T47D (cell line): ENCODE data around the gene GRAMD2B.
"Not testable (repeated sequence)": the region's sequence is repeated elsewhere in the genome, so short reads cannot be mapped to it uniquely, and the experiment has no call there.

ENCODE experiments used
- DNase-seq, 2 experiments: peaks; one replicate each; pipeline versions ENCODE4 v3.0.0 to v3.0.0-alpha.2; 2011 to 2012; ENCODE audit warnings: low read depth in 1 of 2, low spot score in 1 of 2
- JUND ChIP-seq: IDR thresholded peaks from 2 replicates; pipeline ENCODE4 v1.6.1; 2012; ENCODE audit warnings: low read depth
- in situ Hi-C: cut with HindIII; loops from 2 replicates; pipeline ENCODE4 v1.10.0; 2016; ENCODE audit warnings: low sequenced_read_pairs, low pct_unique_long_range_greater_than_20kb

Gene GRAMD2B

GRCh38 chr5:126417178-126417577 is 6.0 kb upstream of the GRAMD2B start:
- no peak for DNase-seq
- no peak for TF ChIP-seq JUND
- in situ Hi-C loops: no loop called here

DNA sequence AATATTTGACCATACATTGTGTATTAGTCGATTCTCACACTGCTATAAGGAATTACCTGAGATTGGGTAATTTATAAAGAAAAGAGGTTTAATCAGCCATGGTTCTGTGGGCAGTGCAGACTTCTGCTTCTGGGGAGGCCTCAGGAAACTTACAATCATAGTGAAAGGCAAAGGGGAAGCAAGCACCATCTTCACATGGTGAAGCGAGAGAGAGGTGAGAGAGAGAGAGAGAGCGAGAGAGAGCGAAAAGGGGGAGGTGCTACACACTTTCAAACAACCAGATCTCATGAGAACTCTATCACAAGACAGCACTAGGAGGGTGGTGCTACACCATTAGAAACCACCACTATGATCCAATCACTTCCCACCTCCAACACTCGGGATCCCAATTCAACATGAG is 4.1 kb upstream of the GRAMD2B start:
- TF ChIP-seq JUND: no peak

DNA sequence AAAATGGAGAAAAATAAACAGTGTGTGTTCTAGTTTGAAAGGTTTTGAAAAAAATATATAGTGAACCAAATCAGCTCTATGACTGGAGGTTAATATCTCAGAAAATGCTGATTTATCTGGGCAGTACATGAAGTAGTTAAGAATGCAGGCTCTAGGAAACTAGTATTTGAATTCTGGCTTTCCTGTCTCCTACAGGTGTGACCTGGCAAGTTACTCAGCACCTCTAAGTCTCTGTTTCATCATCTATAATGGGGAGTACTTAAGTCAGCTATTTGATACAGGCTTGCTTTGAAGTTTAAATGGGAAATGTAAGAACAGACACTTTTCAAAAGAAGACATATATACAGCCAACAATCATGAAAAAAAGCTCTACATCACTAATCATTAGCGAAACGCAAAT is 5.2 kb downstream of the GRAMD2B start:
- DNase-seq: no peak
- no peak for TF ChIP-seq JUND
- in situ Hi-C loops: no loop called here

More for the DNA sequence above, 4.1 kb upstream of the GRAMD2B start:
- no peak for DNase-seq
- in situ Hi-C loops: no loop called here

DNA sequence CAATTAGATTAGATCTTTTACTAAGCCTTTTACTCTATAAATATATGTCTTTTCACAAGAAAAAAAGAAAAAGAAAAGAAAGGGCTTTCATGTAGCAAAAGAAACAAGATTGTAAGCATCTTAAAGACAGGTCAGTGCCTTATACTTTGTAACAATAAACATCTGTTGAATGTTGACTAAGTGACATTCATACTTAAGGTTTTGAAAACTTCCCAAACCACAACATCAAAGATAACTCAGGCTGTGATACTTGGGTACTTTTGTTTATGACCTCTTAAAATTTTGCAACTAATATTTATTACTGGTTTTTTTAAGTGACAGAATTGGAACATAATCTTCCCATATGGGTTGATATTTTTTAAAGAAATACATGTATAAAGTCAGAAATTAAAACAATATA is 7.4 kb downstream of the GRAMD2B start:
- in situ Hi-C loops: no loop called here
- DNase-seq: no peak
- no peak for TF ChIP-seq JUND

DNA sequence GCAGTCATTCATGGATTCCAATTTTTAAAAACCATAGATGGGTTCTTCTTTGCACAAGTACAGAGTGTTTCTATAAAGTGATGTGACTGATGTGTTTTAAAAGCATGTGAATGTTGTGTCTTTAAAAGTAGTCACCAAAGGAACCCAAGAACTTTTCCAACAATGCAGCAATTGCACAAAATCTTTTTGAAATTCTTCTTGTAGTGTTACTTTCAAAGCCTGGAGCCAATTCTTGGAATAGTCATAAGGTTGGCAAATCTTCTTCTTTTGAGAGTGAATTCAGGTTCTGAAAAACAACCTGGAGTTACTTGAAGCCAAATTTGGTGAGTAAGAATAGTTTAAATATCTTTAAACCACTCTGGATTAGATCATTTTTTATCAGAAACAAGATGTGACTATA is 10.5 kb downstream of the GRAMD2B start:
- in situ Hi-C loops: no loop called here
- DNase-seq: no peak
- no peak for TF ChIP-seq JUND

DNA sequence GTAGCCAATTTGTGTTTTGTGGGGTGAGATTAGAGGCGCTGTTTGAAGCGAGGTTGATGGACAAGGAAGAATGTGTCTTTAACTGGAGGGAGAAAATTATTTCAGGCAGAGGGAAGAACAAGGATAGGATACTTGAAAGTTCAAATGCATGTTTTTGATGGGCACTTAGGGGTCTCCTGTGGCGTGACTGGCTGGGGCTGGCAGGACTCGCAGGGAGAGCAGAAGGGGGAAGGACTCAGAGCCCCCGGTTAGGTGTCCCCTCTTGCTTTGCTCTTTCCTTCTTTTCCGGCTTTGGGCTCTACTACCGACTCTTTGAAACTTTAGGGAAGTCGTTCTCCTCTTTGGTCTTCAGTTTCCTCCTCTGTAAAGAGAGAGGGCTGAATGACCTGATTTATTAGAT is 12.1 kb downstream of the GRAMD2B start:
- DNase-seq: no peak
- no peak for TF ChIP-seq JUND
- in situ Hi-C loops: no loop called here

- TF ChIP-seq JUND: no peak
- in situ Hi-C loops: no loop called here
- DNase-seq: no peak
Measured at GRCh38 chr5:126435714-126436113, 12.5 kb downstream of the GRAMD2B start.

GRCh38 chr5:126437721-126438120 is 14.5 kb downstream of the GRAMD2B start:
- DNase-seq: no peak
- in situ Hi-C loops: no loop called here

GRCh38 chr5:126438267-126438666 is 15.1 kb downstream of the GRAMD2B start:
- no peak for TF ChIP-seq JUND
- no peak for DNase-seq
- in situ Hi-C loops: no loop called here

More at GRCh38 chr5:126437721-126438120, 14.5 kb downstream of the GRAMD2B start:
- no peak for TF ChIP-seq JUND

DNA sequence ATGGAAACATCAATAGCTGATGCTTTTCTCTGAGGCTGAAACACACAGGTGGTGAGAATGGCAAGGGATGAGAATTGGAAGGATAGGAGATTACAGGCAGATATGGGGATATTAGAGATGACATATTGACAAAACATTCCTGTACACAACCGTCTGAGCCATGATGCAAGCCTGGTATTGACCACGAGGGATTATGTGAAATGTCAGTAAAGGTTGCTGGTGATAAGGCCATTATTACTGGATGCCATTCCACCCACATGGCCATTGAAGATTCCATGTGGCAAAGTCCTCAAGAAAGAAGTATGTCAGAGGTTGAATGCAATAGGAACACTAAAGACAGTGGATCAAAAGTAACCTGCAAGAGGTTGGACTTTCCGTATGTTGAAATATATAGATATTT is 15.7 kb downstream of the GRAMD2B start:
- DNase-seq: no peak
- in situ Hi-C loops: no loop called here
- TF ChIP-seq JUND: no peak

GRCh38 chr5:126439724-126440123 is 16.5 kb downstream of the GRAMD2B start:
- DNase-seq, in situ Hi-C loops: not testable (repeated sequence)

GRCh38 chr5:126441230-126441629 is 18.0 kb downstream of the GRAMD2B start:
- in situ Hi-C loops: no loop called here
- DNase-seq: no peak
- TF ChIP-seq JUND: no peak

GRCh38 chr5:126443374-126443851 is 20.2 kb downstream of the GRAMD2B start:
- DNase-seq: no peak
- TF ChIP-seq JUND: no peak
- in situ Hi-C loops: no loop called here

- in situ Hi-C loops: no loop called here
- no peak for TF ChIP-seq JUND
- DNase-seq: no peak
Measured at GRCh38 chr5:126444137-126444536, 20.9 kb downstream of the GRAMD2B start.
